Coronary artery (tissue), 2 donors: ENCODE data around the gene HOXD3.

Experiments
- DNase-seq: peaks from one replicate; pipeline ENCODE4 v3.0.0-alpha.2; 2017; ENCODE audit warnings: low spot score
- H3K27ac ChIP-seq, 2 donors: fragments of 200-600 bp; sonication (generic); one replicate each; pipeline ENCODE4 v1.5.1; 2016 to 2019
- H3K4me3 ChIP-seq: fragments of 200-600 bp; sonication (generic); 2 replicates; pipeline ENCODE4 v1.5.1; 2016; ENCODE audit warnings: mild to moderate bottlenecking, moderate library complexity
- TF ChIP-seq, protein P1 (sequence below): fragments of 200-600 bp; sonication (generic); IDR thresholded peaks from one replicate; pipeline ENCODE4 v1.5.1; 2019; ENCODE audit warnings: antibody characterized with exemption

HOXD3 gene

DNA sequence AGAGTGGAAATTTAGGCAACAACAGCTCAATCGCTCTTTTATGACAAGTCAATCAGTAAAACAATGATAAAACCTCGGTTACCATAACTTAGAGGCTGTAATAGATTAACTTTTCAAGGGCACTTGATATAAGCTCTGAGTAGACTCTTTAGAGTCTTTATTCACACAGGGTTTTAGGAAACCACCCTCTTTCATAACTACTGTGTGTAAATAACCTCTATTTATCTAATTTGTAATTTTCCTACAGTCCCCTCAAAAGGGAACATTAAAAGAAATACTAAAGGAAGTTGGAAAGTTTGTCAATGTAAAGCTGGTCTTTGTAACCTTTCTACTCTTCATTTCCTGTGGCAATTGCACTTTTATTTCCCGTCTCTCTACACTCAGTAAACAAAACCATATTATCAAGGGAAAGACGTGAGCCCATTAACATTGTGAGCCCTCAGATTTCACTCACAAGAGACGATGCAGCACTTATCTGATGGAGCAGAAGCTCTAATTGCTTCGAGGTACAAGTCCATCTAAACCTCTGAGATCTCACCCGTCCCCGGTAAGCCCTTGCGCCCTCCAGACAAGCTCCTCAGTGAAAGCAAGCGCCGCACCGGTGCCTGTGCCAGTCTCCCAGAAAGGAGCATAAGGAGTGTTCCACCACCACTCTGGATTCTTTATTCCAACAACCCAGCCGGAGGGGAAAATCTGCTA is 30.2 kb downstream of the HOXD3 start:
- Histone ChIP-seq H3K27ac (no peak overlapping the region), H3K4me3 (peak overlapping the region; percentile 88)
- TF ChIP-seq, protein P1, sequence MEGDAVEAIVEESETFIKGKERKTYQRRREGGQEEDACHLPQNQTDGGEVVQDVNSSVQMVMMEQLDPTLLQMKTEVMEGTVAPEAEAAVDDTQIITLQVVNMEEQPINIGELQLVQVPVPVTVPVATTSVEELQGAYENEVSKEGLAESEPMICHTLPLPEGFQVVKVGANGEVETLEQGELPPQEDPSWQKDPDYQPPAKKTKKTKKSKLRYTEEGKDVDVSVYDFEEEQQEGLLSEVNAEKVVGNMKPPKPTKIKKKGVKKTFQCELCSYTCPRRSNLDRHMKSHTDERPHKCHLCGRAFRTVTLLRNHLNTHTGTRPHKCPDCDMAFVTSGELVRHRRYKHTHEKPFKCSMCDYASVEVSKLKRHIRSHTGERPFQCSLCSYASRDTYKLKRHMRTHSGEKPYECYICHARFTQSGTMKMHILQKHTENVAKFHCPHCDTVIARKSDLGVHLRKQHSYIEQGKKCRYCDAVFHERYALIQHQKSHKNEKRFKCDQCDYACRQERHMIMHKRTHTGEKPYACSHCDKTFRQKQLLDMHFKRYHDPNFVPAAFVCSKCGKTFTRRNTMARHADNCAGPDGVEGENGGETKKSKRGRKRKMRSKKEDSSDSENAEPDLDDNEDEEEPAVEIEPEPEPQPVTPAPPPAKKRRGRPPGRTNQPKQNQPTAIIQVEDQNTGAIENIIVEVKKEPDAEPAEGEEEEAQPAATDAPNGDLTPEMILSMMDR: no peak
- DNase-seq: no peak

- Histone ChIP-seq H3K4me3 (peak within 1 kb of the TSS; percentile 88), H3K27ac (no peak within 1 kb of the TSS)
- no peak for DNase-seq
- TF ChIP-seq, protein P1: no peak
Measured at GRCh38 chr2:176187899-176188773, 31.0 kb downstream of the HOXD3 start, which contains the start of gene HOXD1. HOXD1 (plus strand) TSS chr2:176188668; CDS start chr2:176188802, 134 bp downstream.

GRCh38 chr2:176188774-176189680 is 31.9 kb downstream of the HOXD3 start:
- no peak overlapping the region for H3K27ac ChIP-seq
- TF ChIP-seq, protein P1: no peak
- peak overlapping the region; percentile 88 for H3K4me3 ChIP-seq
- DNase-seq: no peak

- Histone ChIP-seq H3K4me3 (peak overlapping the region; percentile 88), H3K27ac (no peak overlapping the region)
- DNase-seq: no peak
- TF ChIP-seq, protein P1: no peak
Measured at GRCh38 chr2:176189681-176190641, 32.9 kb downstream of the HOXD3 start.

DNA sequence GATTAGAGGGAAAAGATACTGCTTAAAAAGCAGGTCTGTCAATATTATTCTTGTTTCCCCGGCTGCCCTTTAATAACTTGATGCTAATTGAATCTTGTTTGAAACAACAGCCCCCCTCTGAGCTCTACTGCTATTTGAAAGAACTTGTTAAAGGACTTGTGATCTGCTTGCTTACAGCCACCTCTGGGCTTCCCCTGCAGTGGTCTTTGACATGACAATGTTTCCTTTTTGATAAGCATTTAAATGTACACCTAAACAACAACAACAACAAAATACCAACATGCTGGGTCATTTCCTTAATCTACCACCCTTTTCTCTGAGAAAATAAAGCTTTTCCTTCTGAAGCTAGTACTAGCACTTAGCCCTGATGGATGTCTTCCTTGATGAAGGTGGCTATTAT is 35.2 kb downstream of the HOXD3 start:
- DNase-seq: no peak
- TF ChIP-seq, protein P1: no peak
- no peak overlapping the region for H3K27ac ChIP-seq

DNA sequence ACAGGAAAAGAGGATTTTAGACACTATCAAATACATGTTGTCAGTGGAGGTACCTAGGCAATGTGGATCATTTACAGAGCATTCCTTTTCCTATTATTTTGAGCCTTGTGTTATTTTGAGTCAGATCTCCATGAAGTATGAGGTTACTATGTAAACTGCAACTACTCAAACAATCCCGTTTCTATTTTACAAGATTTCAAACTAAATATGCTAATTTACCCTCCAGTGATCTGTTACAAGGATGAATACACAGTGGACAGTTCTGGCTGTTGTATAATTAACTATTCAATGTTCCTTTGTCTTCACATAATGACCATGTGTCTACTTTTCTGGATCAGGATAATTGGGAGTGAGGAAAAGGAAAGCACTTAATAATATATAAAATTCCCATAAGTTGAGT is 35.9 kb downstream of the HOXD3 start:
- no peak overlapping the region for H3K27ac ChIP-seq
- no peak for DNase-seq
- TF ChIP-seq, protein P1: no peak
- no peak overlapping the region for H3K4me3 ChIP-seq

More for the DNA sequence above, 35.2 kb downstream of the HOXD3 start:
- no peak overlapping the region for H3K4me3 ChIP-seq
